ENCODE results near the gene CAMSAP2. TPM values are rescaled to one million over a fixed set of nuclear protein-coding genes. Genes with fewer than 3 reads are reported as not detected.

The CAMSAP2 gene
- total RNA-seq, 1 experiment from 2014 or later: 30.3 TPM

- H3K36me3 Mint-ChIP-seq (ENCODE audit: insufficient read depth, unreplicated experiment): no peaks in the 10 kb centered on the region
- CTCF ChIA-PET: no interaction called here
- DNase-seq: no peak
- H3K9me3 Mint-ChIP-seq (ENCODE audit: low read depth, unreplicated experiment): no peaks in the 10 kb centered on the region
- H3K4me3 Mint-ChIP-seq (ENCODE audit: low read depth, unreplicated experiment): no peak overlapping the region
- H3K27ac Mint-ChIP-seq (ENCODE audit: unreplicated experiment): no peak overlapping the region
- TF ChIP-seq CTCF (IDR thresholded peaks at IDR 0.05; ENCODE audit: unreplicated experiment): no peak
- H3K27me3 Mint-ChIP-seq (ENCODE audit: unreplicated experiment): no peaks in the 10 kb centered on the region
- no TSS peak for BruUV-seq (replicated peaks)
- intact Hi-C loops (cut with micrococcal nuclease; ENCODE audit: unreplicated experiment): no loop called here
- H3K4me1 Mint-ChIP-seq (ENCODE audit: low read depth, unreplicated experiment): peaks cover 13% of the 10 kb centered on the region
Observed at GRCh38 chr1:200883118-200883517, 144.4 kb downstream of the CAMSAP2 start.

GRCh38 chr1:200885623-200886402 is 147.1 kb downstream of the CAMSAP2 start:
- peaks cover 5% of the 10 kb centered on the region for H3K36me3 Mint-ChIP-seq (ENCODE audit: insufficient read depth, unreplicated experiment)
- intact Hi-C loops (cut with micrococcal nuclease; ENCODE audit: unreplicated experiment): no loop called here
- H3K4me1 Mint-ChIP-seq (ENCODE audit: low read depth, unreplicated experiment): peaks cover 37% of the 10 kb centered on the region
- H3K4me3 Mint-ChIP-seq (ENCODE audit: low read depth, unreplicated experiment): no peak overlapping the region
- no TSS peak for BruUV-seq (replicated peaks)
- no peaks in the 10 kb centered on the region for H3K27me3 Mint-ChIP-seq (ENCODE audit: unreplicated experiment)
- no peaks in the 10 kb centered on the region for H3K9me3 Mint-ChIP-seq (ENCODE audit: low read depth, unreplicated experiment)
- CTCF ChIA-PET: no interaction called here
- no peak overlapping the region for H3K27ac Mint-ChIP-seq (ENCODE audit: unreplicated experiment)
- no peak for TF ChIP-seq CTCF (IDR thresholded peaks at IDR 0.05; ENCODE audit: unreplicated experiment)
- no peak for DNase-seq

GRCh38 chr1:200886594-200886993 is 147.9 kb downstream of the CAMSAP2 start:
- CTCF ChIA-PET: interaction anchor here (0.7 kb wide), 1 partner anchor 15 kb away, joined by 3 read pairs; no protein-coding TSS in a partner anchor
- no peak overlapping the region for H3K27ac Mint-ChIP-seq (ENCODE audit: unreplicated experiment)
- no peaks in the 10 kb centered on the region for H3K9me3 Mint-ChIP-seq (ENCODE audit: low read depth, unreplicated experiment)
- no TSS peak for BruUV-seq (replicated peaks)
- peaks cover 13% of the 10 kb centered on the region for H3K36me3 Mint-ChIP-seq (ENCODE audit: insufficient read depth, unreplicated experiment)
- H3K4me3 Mint-ChIP-seq (ENCODE audit: low read depth, unreplicated experiment): no peak overlapping the region
- H3K4me1 Mint-ChIP-seq (ENCODE audit: low read depth, unreplicated experiment): peaks cover 38% of the 10 kb centered on the region
- intact Hi-C loops (cut with micrococcal nuclease; ENCODE audit: unreplicated experiment): no loop called here
- no peaks in the 10 kb centered on the region for H3K27me3 Mint-ChIP-seq (ENCODE audit: unreplicated experiment)
- no peak for DNase-seq
- TF ChIP-seq CTCF (IDR thresholded peaks at IDR 0.05; ENCODE audit: unreplicated experiment): no peak

GRCh38 chr1:200887036-200887435 is 148.3 kb downstream of the CAMSAP2 start:
- BruUV-seq (replicated peaks): no TSS peak
- DNase-seq: no peak
- Mint-ChIP-seq H3K4me1 (ENCODE audit: low read depth, unreplicated experiment) (peaks cover 41% of the 10 kb centered on the region), H3K4me3 (ENCODE audit: low read depth, unreplicated experiment) (no peak overlapping the region), H3K27me3 (ENCODE audit: unreplicated experiment) (no peaks in the 10 kb centered on the region), H3K36me3 (ENCODE audit: insufficient read depth, unreplicated experiment) (peaks cover 17% of the 10 kb centered on the region), H3K9me3 (ENCODE audit: low read depth, unreplicated experiment) (no peaks in the 10 kb centered on the region), H3K27ac (ENCODE audit: unreplicated experiment) (no peak overlapping the region)
- intact Hi-C loops (cut with micrococcal nuclease; ENCODE audit: unreplicated experiment): no loop called here
- no peak for TF ChIP-seq CTCF (IDR thresholded peaks at IDR 0.05; ENCODE audit: unreplicated experiment)
- CTCF ChIA-PET: interaction anchor here (0.7 kb wide), 1 partner anchor 16 kb away, joined by 3 read pairs; no protein-coding TSS in a partner anchor

Measured in Calu3 (cell line).